ENCODE measurements around the gene ARMS2.

GRCh38 chr10:122498521-122498920, 44.1 kb downstream of the ARMS2 start:
- TF ChIP-seq CTCF (IDR thresholded peaks at IDR 0.05) (no peak), SIN3A (IDR thresholded peaks at IDR 0.05; ENCODE audit: borderline replicate concordance, low read depth, low read length) (no peak)
